GM21825 (cell line): ENCODE results near the gene ACADSB.

Experiments
- ATAC-seq: cut with Tn5 transposase; IDR thresholded peaks from one replicate; pipeline ENCODE4 v1.9.1; 2021; ENCODE audit warnings: mild to moderate bottlenecking, moderate library complexity; ENCODE audit not compliant: unreplicated experiment

ACADSB gene

GRCh38 chr10:123038782-123039631 is 30.2 kb downstream of the ACADSB start:
- ATAC-seq = no peak

DNA sequence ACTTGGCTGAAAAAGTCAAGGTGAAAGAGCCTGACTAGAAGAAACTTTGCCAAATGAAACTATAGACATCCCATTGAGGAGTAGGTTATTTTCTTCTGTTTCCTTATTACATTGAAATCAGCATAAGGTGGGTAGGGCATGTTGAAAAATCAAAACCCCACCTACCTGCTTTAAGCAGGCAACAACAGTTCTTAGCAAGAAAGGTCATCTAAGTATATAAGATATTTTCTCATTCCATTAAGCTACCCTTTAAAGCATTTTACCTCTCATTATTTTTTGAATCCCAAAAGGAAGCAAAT is 30.8 kb downstream of the ACADSB start:
- no peak for ATAC-seq

DNA sequence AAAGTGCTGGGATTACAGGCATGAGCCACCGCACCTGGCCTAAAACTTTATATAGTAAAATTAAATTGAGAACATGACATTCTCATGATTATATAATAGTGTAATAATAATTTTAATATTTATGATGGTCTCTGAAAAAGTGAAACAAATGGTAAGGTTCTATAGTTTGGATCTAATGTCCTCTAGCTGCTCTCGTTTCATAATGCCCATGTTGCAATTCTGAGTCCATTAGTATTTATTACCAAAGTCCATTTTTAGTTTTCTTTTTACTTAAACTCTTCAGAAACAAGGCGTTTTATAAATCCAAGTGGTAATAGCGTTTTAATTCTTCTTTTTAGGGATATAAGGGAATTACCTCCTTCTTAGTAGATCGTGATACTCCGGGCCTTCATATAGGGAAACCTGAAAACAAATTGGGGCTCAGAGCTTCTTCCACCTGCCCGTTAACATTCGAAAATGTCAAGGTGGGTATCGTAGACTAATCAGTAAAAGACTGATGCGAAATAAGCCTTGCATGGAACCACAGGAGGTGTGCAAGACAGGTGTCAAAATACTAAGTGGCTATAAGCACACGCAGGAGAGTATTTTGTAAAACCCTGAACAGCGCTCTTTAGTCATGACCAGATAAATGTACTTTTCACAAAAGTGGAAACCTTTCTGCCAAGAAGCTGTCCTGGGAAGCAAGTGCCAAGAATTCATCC is 34.1 kb downstream of the ACADSB start:
- no peak for ATAC-seq

GRCh38 chr10:123043409-123043925 is 34.7 kb downstream of the ACADSB start:
- ATAC-seq = no peak

- ATAC-seq = no peak
Observed at GRCh38 chr10:123044391-123044790, 35.6 kb downstream of the ACADSB start.

- no peak for ATAC-seq
Observed at GRCh38 chr10:123045961-123046731, 37.3 kb downstream of the ACADSB start.

DNA sequence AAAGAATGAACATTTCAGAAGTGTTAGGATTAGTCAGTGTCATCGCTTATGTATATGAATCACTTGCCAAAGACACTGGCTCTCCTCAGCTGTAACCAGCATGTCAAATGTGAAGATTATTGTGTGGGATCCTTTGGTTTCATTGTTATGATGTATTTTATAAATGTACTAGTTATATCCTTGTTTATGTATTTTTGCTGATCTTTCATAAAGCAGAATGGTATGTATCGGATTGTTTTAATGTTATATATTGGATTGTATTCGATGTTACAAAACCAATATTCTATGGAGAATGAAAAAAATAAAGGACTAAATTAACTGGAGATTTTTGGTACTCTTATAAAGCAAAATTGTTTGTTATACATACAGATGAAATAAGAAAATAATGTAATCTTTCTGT is 49.2 kb downstream of the ACADSB start:
- no peak for ATAC-seq

- no peak for ATAC-seq
Observed at GRCh38 chr10:123061865-123062264, 53.1 kb downstream of the ACADSB start.

- no peak for ATAC-seq
Observed at GRCh38 chr10:123062726-123063125, 53.9 kb downstream of the ACADSB start.

DNA sequence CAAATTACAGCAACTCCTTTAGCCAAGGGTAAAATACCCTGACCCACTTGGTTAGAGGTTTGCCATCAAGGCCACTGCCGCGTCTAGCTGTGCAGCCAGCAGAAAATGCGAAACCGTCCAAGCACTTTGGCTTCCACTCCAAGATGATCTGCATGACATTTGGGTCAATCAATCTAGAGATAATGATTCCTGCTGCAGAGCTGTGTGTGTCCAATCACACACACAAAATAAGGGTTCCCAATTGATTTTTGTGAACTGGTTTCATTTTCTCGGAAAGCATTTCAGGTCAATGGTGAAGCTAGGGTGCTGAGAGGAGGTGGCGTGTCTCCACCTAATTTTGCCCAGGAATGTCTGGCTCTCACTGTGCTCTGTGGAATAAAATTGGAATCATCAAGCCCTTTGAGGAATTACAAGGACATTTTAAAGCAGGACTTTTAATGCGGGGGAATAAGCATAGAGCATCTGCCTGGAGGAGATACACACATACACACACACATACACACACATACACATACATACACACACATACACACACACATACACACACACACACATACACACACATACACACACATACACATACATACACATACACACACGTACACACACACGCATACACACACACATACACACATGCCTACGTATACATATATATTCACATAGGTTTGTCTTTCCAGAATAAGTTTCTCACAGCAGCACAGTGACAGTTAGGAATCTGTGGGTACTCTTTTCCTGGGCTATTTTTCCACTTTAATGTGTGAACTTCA is 59.5 kb downstream of the ACADSB start:
- no peak for ATAC-seq

DNA sequence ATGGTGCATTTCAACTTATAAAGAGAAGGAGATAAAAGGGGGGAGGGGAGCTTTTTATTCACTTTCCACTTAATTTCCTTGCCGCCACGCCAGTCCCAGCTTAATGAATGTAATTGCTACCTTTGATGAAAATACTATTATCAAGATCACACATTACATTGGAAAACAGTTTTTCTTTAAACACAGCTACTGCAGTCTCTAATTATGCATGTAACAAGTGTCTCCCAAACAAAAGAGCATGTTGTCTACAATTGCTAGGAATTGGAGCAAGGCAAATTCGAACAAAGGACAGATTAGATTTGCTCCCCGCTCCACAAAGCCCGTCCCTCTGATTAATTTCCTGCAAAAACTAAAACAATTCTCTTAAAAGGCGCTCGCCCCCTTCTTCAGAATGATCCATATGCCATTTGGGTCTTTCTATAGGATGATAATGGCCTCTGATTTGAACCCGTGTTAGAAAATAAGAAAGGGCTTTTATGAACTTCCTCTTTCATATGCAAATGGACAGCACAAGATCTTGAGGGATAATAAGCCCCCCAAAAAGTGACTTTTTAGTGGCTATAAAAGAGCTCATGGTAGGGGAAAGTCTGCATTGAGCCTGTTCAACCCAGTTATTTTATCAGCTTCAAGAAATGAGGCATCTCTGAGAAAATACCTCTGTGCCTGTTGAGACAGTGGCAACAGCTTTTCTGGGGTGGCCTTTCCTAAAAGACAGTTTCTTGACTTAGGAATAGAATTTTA is 60.6 kb downstream of the ACADSB start:
- no peak for ATAC-seq

- ATAC-seq = no peak
Observed at GRCh38 chr10:123073187-123073586, 64.4 kb downstream of the ACADSB start.

GRCh38 chr10:123074215-123074614 is 65.4 kb downstream of the ACADSB start:
- no peak for ATAC-seq

- no peak for ATAC-seq
Observed at GRCh38 chr10:123081896-123082295, 73.1 kb downstream of the ACADSB start.

GRCh38 chr10:123083811-123084210 is 75.0 kb downstream of the ACADSB start:
- ATAC-seq = no peak

DNA sequence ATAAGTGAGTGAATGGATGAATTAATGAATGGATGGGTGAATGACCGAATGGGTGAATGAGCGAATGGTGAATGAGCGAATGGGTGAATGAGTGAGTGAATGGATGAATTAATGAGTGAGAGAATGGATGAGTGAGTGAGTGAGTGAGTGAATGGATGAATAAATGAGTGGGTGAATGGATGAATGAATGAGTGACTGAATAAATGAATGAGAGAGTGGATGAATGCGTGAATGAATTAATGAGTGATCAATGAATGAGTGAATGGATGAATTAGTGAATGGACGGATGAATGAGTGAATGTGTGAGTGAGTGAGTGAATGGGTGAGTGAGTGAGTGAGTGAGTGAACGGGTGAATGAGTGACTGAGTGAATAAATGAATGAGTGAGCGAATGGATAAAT is 77.5 kb downstream of the ACADSB start:
- no peak for ATAC-seq

GRCh38 chr10:123087348-123087747 is 78.5 kb downstream of the ACADSB start:
- no peak for ATAC-seq

DNA sequence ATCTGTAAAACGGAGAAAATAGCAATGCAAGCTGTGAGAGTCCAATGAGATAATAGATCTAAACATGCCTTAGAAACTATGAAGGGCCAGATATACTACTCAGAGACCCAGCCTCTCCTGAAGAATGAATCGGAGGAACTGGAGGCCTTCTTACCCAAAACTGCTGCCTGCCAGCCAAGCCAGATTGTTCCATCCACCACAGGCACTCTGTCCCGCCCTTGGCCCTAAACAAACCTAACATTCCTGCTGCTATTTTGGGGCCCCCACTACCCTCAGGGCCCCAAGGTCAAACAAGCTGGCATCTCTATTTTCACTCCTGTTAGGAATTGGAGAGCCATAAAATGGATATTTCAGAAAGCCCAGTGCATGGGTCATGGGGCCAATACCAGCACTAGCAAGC is 79.0 kb downstream of the ACADSB start:
- no peak for ATAC-seq

DNA sequence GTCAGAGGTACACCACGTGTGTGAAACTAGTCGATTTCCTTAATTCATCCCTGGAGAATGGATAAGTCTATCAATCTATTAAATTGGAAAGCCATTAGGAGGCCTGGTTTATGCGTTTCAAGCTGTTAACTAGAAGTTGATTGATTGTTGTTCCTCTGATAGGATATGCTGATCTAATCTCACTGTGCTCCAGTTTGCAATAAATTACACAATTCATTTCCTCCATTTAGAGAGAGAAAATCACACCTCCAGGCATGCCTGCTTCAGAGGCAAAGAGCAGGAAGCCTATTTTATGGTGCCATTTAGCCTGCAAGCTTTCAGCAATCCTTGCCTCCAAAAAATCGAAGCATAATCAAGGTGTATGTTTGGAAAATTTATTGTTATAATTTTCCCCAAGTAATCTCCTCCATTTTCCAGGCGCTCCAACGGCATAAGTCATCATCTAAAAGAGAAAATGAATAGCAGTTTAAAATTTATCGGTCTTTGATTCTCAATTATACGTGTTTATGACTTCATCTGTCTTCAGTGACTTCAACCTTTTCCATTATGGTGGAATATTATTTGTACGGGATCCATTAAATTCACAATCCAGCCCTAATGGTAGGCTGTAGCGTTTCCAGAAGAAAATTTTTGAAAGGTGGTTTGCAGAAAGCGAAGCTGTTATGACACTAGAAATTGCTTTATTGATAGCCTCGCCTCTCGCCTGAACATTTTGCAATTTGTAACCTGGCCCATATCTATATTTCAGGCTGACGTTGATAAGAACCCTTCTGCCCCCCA is 84.0 kb downstream of the ACADSB start:
- no peak for ATAC-seq
